ENCODE measurements around the gene UNC93A. TPM values are rescaled to one million over a fixed set of nuclear protein-coding genes. Genes with fewer than 3 reads are reported as not detected.
"Not testable (repeated sequence)": the region's sequence is repeated elsewhere in the genome, so short reads cannot be mapped to it uniquely, and the experiment has no call there.

The UNC93A gene
- total RNA-seq, 3 donors from 2014 or later, result not detected

DNA sequence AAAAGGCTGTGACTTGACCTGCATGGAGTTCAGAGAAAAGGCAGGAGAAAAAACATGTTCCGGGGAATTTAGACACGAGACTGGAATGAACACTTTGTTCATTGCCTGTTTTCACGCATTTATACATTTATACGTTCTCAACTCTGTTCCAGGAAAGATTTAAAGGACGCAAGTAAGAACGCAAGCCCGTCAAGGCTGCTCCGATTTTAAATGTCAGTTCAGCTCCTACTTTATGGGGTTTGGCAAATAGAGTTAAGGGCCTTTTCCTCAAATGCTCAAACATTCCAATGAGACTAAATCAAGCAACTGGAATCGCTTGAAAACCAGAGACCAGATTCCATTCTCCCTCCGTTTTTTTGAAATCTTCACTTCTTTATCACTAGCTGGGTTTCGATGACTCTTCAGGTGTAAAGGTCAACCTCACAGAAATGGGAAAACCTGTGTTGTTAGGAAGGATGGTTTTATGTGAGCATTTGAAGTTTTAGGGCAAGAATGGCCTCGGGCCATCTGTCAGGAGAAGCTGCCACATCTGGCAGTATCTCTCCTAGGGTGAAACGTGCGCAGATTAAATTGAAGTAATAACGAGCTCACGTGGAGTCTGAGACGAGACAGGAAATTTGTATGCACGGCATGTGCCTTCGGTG lies 58.6 kb downstream of the UNC93A start:
- DNase-seq (ENCODE audit: low spot score in 2 of 2), result no peak
- peaks cover 0 to 3% of the 10 kb centered on the region in 2 donors for H3K9me3 ChIP-seq
- TF ChIP-seq, protein P1, sequence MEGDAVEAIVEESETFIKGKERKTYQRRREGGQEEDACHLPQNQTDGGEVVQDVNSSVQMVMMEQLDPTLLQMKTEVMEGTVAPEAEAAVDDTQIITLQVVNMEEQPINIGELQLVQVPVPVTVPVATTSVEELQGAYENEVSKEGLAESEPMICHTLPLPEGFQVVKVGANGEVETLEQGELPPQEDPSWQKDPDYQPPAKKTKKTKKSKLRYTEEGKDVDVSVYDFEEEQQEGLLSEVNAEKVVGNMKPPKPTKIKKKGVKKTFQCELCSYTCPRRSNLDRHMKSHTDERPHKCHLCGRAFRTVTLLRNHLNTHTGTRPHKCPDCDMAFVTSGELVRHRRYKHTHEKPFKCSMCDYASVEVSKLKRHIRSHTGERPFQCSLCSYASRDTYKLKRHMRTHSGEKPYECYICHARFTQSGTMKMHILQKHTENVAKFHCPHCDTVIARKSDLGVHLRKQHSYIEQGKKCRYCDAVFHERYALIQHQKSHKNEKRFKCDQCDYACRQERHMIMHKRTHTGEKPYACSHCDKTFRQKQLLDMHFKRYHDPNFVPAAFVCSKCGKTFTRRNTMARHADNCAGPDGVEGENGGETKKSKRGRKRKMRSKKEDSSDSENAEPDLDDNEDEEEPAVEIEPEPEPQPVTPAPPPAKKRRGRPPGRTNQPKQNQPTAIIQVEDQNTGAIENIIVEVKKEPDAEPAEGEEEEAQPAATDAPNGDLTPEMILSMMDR (IDR thresholded peaks at IDR 0.05), result no peak
- TF ChIP-seq POLR2AphosphoS5 (IDR thresholded peaks at IDR 0.05) (no peak), POLR2A (IDR thresholded peaks at IDR 0.05) (no peak)
- intact Hi-C loops (cut with DNase I; ENCODE audit: low total_unique reads), result no loop called here
- no peaks in the 10 kb centered on the region for H3K27me3 ChIP-seq
- H3K36me3 ChIP-seq, result no peaks in the 10 kb centered on the region
- peak overlapping the region in 1 of 3 donors; percentile 65 for H3K4me3 ChIP-seq
- H3K27ac ChIP-seq, result no peak overlapping the region
- no peaks in the 10 kb centered on the region for H3K4me1 ChIP-seq

GRCh38 chr6:167350275-167350696 lies 59.2 kb downstream of the UNC93A start:
- intact Hi-C loops (cut with DNase I; ENCODE audit: low total_unique reads), result no loop called here
- no peak overlapping the region for H3K27ac ChIP-seq
- peaks cover 0 to 3% of the 10 kb centered on the region in 2 donors for H3K9me3 ChIP-seq
- DNase-seq (ENCODE audit: low spot score in 2 of 2), result no peak
- H3K36me3 ChIP-seq, result no peaks in the 10 kb centered on the region
- H3K4me1 ChIP-seq, result no peaks in the 10 kb centered on the region
- no peaks in the 10 kb centered on the region for H3K27me3 ChIP-seq
- peak overlapping the region in 2 of 3 donors; percentile 51 to 65 for H3K4me3 ChIP-seq
- TF ChIP-seq POLR2A (IDR thresholded peaks at IDR 0.05), result no peak
- no peak for TF ChIP-seq POLR2AphosphoS5 (IDR thresholded peaks at IDR 0.05)
- TF ChIP-seq, protein P1 (IDR thresholded peaks at IDR 0.05), result no peak

DNA sequence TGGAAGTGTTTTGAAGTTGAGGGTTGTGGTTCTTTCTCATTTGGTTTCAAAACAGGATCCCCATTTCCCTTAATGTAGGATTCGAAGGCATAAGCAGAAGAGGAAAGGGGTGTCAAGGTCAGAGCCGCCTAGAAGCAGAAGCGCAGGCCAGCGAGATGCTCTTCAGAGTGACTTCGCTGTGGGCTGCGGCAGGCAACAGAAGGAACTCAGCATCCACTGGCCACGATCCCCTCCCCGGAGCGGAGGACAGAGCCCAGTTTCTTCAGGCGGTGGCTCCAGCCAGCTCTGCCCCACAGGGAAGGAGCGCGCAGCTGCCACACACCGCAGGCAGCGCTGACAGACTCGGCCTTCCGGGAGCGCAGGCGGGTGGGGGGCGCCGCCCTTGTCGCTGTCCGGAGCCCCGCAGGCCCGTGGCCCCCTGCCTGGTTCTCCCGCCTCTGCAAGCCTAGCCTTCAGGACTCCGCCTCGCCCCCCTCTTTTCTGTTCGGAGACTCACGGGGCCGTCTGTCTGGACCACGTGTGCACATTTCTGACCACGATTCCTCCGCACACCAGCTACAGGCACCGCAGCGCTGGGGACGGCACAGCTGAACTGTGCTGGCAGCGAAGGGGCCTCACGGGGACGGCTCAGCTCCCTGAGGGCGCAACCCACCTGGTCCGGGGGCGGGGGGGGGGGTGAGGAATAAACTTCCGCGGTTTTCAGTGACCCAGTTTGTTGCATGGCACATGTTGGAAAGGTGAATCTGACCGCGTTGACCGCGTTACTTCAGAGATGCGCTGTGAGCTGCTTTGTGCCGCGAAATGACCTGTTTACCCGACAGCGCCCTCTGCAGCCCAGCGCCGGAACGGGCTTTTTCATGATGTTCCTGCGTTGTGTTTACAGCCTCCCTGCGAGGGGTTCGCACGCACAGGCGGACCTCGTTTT lies 59.9 kb downstream of the UNC93A start:
- TF ChIP-seq POLR2AphosphoS5 (IDR thresholded peaks at IDR 0.05) (no peak), POLR2A (IDR thresholded peaks at IDR 0.05) (no peak)
- TF ChIP-seq, protein P1 (IDR thresholded peaks at IDR 0.05), result peak in 2 of 3 donors; percentile 49 to 54
- H3K27me3 ChIP-seq, result peaks cover 0 to 7% of the 10 kb centered on the region in 2 donors
- H3K4me1 ChIP-seq, result no peaks in the 10 kb centered on the region
- peaks cover 0 to 3% of the 10 kb centered on the region in 2 donors for H3K9me3 ChIP-seq
- DNase-seq (ENCODE audit: low spot score in 2 of 2), result peak; percentile 28 to 66
- peak overlapping the region in 1 of 2 donors; percentile 38 for H3K27ac ChIP-seq
- intact Hi-C loops (cut with DNase I; ENCODE audit: low total_unique reads), result no loop called here
- no peaks in the 10 kb centered on the region for H3K36me3 ChIP-seq
- peak overlapping the region; percentile 28 to 65 (median 51) for H3K4me3 ChIP-seq

DNA sequence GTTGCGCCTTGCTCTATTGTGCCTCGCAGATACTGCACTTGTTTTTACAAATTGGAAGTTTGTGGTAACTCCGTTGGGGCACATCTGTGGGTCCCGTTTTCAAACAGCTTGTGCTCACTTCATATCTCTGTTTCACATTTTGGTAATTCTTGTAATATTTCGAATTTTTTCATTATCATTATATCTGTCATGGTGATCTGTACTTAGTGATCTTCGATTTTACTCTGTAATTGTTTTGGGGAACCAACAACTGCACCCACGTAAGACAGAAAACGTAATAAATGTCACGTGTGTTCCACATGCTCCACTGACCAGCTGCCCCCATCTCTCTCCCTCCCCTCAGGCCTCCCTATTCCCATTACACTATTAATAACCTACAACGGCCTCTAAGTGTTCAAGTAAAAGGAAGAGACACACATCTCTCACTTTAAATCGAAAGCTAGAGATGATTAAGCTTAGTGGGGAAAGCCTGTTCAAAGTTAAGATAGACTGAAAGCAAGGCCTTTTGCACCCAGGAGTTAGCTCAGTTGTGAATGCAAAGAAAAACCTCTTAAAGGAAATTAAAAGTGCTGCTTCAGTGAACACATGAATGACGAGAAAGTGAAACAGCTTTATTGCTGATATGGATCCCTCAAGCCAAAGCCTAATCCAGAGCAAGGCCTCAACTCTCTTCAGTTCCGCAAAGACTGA lies 60.7 kb downstream of the UNC93A start:
- intact Hi-C loops (cut with DNase I; ENCODE audit: low total_unique reads), result no loop called here

DNA sequence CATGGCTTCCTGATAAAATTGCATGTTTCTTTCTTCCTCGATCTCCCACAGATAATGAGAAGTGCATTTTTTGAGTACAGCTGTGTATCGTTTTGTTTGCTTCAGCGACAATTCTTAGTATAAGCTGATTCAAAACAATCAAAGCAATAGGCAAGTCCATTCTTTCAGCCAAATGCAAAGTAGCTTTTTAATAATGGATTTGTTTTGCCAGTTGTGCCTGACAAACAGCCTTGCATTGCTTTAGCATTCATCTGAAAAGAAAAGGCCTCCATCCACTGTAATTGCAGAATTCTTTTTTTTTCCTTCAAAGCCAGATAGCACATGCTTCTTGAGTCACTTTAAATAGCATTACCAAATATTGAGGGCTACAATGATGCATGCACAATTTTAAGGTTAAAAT lies 65.8 kb downstream of the UNC93A start:
- intact Hi-C loops (cut with DNase I; ENCODE audit: low total_unique reads), result no loop called here
- DNase-seq (ENCODE audit: low spot score in 2 of 2), result no peak
- H3K4me1 ChIP-seq, result no peaks in the 10 kb centered on the region
- H3K4me3 ChIP-seq, result no peak overlapping the region
- H3K27me3 ChIP-seq, result peaks cover 0 to 19% of the 10 kb centered on the region in 2 donors
- H3K27ac ChIP-seq, result no peak overlapping the region
- no peaks in the 10 kb centered on the region for H3K36me3 ChIP-seq
- TF ChIP-seq, protein P1 (IDR thresholded peaks at IDR 0.05), result no peak
- TF ChIP-seq POLR2AphosphoS5 (IDR thresholded peaks at IDR 0.05) (no peak), POLR2A (IDR thresholded peaks at IDR 0.05) (no peak)
- H3K9me3 ChIP-seq, result peaks cover 0 to 3% of the 10 kb centered on the region in 2 donors

More for the DNA sequence above, 60.7 kb downstream of the UNC93A start:
- TF ChIP-seq POLR2A (IDR thresholded peaks at IDR 0.05), result no peak
- DNase-seq (ENCODE audit: low spot score in 2 of 2), result no peak
- Histone ChIP-seq H3K4me3 (peak overlapping the region; percentile 28 to 65 (median 51)), H3K27me3 (peaks cover 0 to 12% of the 10 kb centered on the region in 2 donors), H3K27ac (no peak overlapping the region), H3K9me3 (peaks cover 0 to 3% of the 10 kb centered on the region in 2 donors), H3K36me3 (no peaks in the 10 kb centered on the region), H3K4me1 (no peaks in the 10 kb centered on the region)

DNA sequence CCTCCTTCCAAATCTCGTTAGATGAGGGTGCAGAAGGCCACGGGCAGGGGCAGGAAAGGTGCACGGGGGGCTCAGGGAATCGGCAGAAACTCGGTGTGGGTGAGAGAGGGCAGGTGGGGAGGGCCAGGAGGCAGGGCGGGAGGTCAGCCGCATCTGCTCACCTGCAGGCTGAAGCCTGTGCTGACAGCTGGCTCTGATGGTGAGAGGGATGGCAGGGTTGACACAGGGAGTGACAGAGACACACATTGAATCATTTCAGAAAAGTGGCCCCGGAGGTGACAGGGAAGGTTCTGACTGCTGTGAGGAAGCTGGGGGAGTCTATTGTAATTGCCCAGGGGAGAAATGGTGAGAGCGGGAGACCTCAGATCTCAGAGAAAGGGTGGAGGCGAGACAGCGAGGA lies 67.3 kb downstream of the UNC93A start:
- H3K27me3 ChIP-seq, result peaks cover 0 to 19% of the 10 kb centered on the region in 2 donors
- intact Hi-C loops (cut with DNase I; ENCODE audit: low total_unique reads); DNase-seq (ENCODE audit: low spot score in 2 of 2); H3K36me3 ChIP-seq; H3K9me3 ChIP-seq; H3K4me3 ChIP-seq; H3K4me1 ChIP-seq; H3K27ac ChIP-seq: not testable (repeated sequence)

GRCh38 chr6:167361170-167361569 lies 70.1 kb downstream of the UNC93A start:
- H3K36me3 ChIP-seq; intact Hi-C loops (cut with DNase I; ENCODE audit: low total_unique reads); H3K9me3 ChIP-seq; H3K4me1 ChIP-seq; H3K4me3 ChIP-seq; H3K27ac ChIP-seq; DNase-seq (ENCODE audit: low spot score in 2 of 2): not testable (repeated sequence)
- peaks cover 0 to 11% of the 10 kb centered on the region in 2 donors for H3K27me3 ChIP-seq

Measured in breast epithelium (tissue), 4 donors.